WTC11 (cell line): ENCODE results near the gene RIN1. TPM values are rescaled to one million over a fixed set of nuclear protein-coding genes. Genes with fewer than 3 reads are reported as not detected.

Experiments used
- ATAC-seq: fragments of 200-7000 bp; cut with Tn5 transposase; 2 replicates; pipeline ENCODE4 v1.10.0; 2021; ENCODE audit warnings: mild to moderate bottlenecking, moderate library complexity
- CTCF ChIA-PET: fragments of 300-600 bp; sonication (Branson Sonifier 250); formaldehyde crosslinking; loops from one replicate; lab custom pipeline; 2021; ENCODE audit warnings: antibody characterized with exemption; lab: Charles Lee
- POLR2A ChIA-PET: fragments of 350-600 bp; sonication (Branson Sonifier 250); formaldehyde crosslinking; loops from one replicate; lab custom pipeline; 2021; ENCODE audit warnings: antibody characterized with exemption; lab: Charles Lee
- DNase-seq: peaks from one replicate; pipeline ENCODE4 v3.0.0; 2021; ENCODE audit warnings: low spot score
- H3K27ac Mint-ChIP-seq: 2 replicates; pipeline ENCODE4 v1.8.0; 2021; ENCODE audit warnings: mixed read lengths
- H3K27me3 Mint-ChIP-seq: 2 replicates; pipeline ENCODE4 v1.8.0; 2021; ENCODE audit warnings: low read depth, mild to moderate bottlenecking, moderate library complexity, mixed read lengths
- H3K36me3 Mint-ChIP-seq: 2 replicates; pipeline ENCODE4 v1.8.0; 2021; ENCODE audit warnings: mixed read lengths
- H3K4me1 Mint-ChIP-seq: 2 replicates; pipeline ENCODE4 v1.8.0; 2022; ENCODE audit warnings: mixed read lengths
- H3K4me3 Mint-ChIP-seq: 2 replicates; pipeline ENCODE4 v1.8.0; 2021; ENCODE audit warnings: mild to moderate bottlenecking, moderate library complexity, mixed read lengths
- H3K9me3 Mint-ChIP-seq: 2 replicates; pipeline ENCODE4 v1.8.0; 2021; ENCODE audit warnings: mixed read lengths
- ATF3 ChIP-seq: sonication (generic); formaldehyde crosslinking; conservative IDR thresholded peaks from 2 replicates; pipeline ENCODE4 v1.8.1; 2022; ENCODE audit warnings: mild to moderate bottlenecking, missing genetic modification reagents
- CREB1 ChIP-seq: sonication (generic); formaldehyde crosslinking; IDR thresholded peaks from 2 replicates; pipeline ENCODE4 v1.8.0; 2023; ENCODE audit warnings: mild to moderate bottlenecking, missing genetic modification reagents
- FOXJ3 ChIP-seq: sonication (generic); formaldehyde crosslinking; IDR thresholded peaks from 2 replicates; pipeline ENCODE4 v1.9.0; 2021; ENCODE audit warnings: missing genetic modification reagents, mild to moderate bottlenecking, borderline replicate concordance
- GABPB1 ChIP-seq: sonication (generic); formaldehyde crosslinking; IDR thresholded peaks from 2 replicates; pipeline ENCODE4 v1.8.1; 2023; ENCODE audit warnings: mild to moderate bottlenecking, missing genetic modification reagents
- GTF2I ChIP-seq: fragments of 250-450 bp; sonication (Bioruptor Pico); conservative IDR thresholded peaks from 2 replicates; pipeline ENCODE4 v1.4.0; 2021; ENCODE audit warnings: mild to moderate bottlenecking
- HMGXB4 ChIP-seq: sonication (generic); formaldehyde crosslinking; IDR thresholded peaks from 2 replicates; pipeline ENCODE4 v1.8.1; 2023; ENCODE audit warnings: mild to moderate bottlenecking, moderate library complexity, missing genetic modification reagents
- IRF1 ChIP-seq: sonication (generic); formaldehyde crosslinking; IDR thresholded peaks from 2 replicates; pipeline ENCODE4 v1.8.0; 2023; ENCODE audit warnings: missing genetic modification reagents
- IRF2 ChIP-seq: sonication (generic); formaldehyde crosslinking; IDR thresholded peaks from 2 replicates; pipeline ENCODE4 v1.8.0; 2022; ENCODE audit warnings: low read depth, missing genetic modification reagents, borderline replicate concordance
- MAX ChIP-seq: sonication (generic); formaldehyde crosslinking; IDR thresholded peaks from 2 replicates; pipeline ENCODE4 v1.8.0; 2022; ENCODE audit warnings: mild to moderate bottlenecking, missing genetic modification reagents
- MLX ChIP-seq: sonication (generic); formaldehyde crosslinking; IDR thresholded peaks from 2 replicates; pipeline ENCODE4 v1.8.1; 2023; ENCODE audit warnings: mild to moderate bottlenecking, missing genetic modification reagents, moderate library complexity
- NFATC4 ChIP-seq: fragments of 250-450 bp; sonication (Bioruptor Pico); IDR thresholded peaks from 2 replicates; pipeline ENCODE4 v1.9.0; 2021; ENCODE audit warnings: mild to moderate bottlenecking
- NFE2L1 ChIP-seq: sonication (generic); formaldehyde crosslinking; IDR thresholded peaks from 2 replicates; pipeline ENCODE4 v1.8.1; 2023; ENCODE audit warnings: missing genetic modification reagents
- RORB ChIP-seq: fragments of 250-450 bp; sonication (Bioruptor Pico); IDR thresholded peaks from 2 replicates; pipeline ENCODE4 v1.9.0; 2021; ENCODE audit warnings: mild to moderate bottlenecking
- SP1 ChIP-seq: sonication (generic); formaldehyde crosslinking; conservative IDR thresholded peaks from 2 replicates; pipeline ENCODE4 v1.8.1; 2022; ENCODE audit warnings: missing genetic modification reagents
- TCF7 ChIP-seq: sonication (generic); formaldehyde crosslinking; IDR thresholded peaks from 2 replicates; pipeline ENCODE4 v1.8.0; 2022; ENCODE audit warnings: mild to moderate bottlenecking, low read depth, missing genetic modification reagents, moderate library complexity
- TP53 ChIP-seq: sonication (generic); formaldehyde crosslinking; IDR thresholded peaks from 2 replicates; pipeline ENCODE4 v1.8.1; 2023; ENCODE audit warnings: mild to moderate bottlenecking, missing genetic modification reagents
- USF1 ChIP-seq: sonication (generic); formaldehyde crosslinking; IDR thresholded peaks from 2 replicates; pipeline ENCODE4 v1.8.0; 2022; ENCODE audit warnings: mild to moderate bottlenecking, missing genetic modification reagents
- ZNF219 ChIP-seq: sonication (generic); formaldehyde crosslinking; IDR thresholded peaks from 2 replicates; pipeline ENCODE4 v1.8.0; 2023; ENCODE audit warnings: missing genetic modification reagents, mild to moderate bottlenecking, borderline replicate concordance
- ZNF263 ChIP-seq: sonication (generic); formaldehyde crosslinking; IDR thresholded peaks from 2 replicates; pipeline ENCODE4 v1.8.1; 2022; ENCODE audit warnings: low read depth, mild to moderate bottlenecking, moderate library complexity, missing genetic modification reagents
- ZNF281 ChIP-seq: sonication (generic); formaldehyde crosslinking; IDR thresholded peaks from 2 replicates; pipeline ENCODE4 v1.8.0; 2023; ENCODE audit warnings: mild to moderate bottlenecking, missing genetic modification reagents
- ZNF416 ChIP-seq: fragments of 250-450 bp; sonication (Bioruptor Pico); IDR thresholded peaks from 2 replicates; pipeline ENCODE4 v1.9.0; 2021; ENCODE audit warnings: mild to moderate bottlenecking, inconsistent platforms
- ZNF671 ChIP-seq: fragments of 250-450 bp; sonication (Bioruptor Pico); IDR thresholded peaks from 2 replicates; pipeline ENCODE4 v1.8.0; 2021; ENCODE audit warnings: mild to moderate bottlenecking
- total RNA-seq: library from RNA; stranded (reverse); gene quantifications from 3 replicates; pipeline ENCODE4 v1.2.3, GENCODE V29; 2021

The RIN1 gene
- total RNA-seq, 1 experiment from 2014 or later = 5.0 TPM

GRCh38 chr11:66317723-66318599 lies 18.3 kb downstream of the RIN1 start:
- ChIA-PET CTCF (interaction anchor here (0.9 to 3.4 kb wide), 12 partner anchors 9 to 738 kb away, joined by 3 to 31 read pairs (median 7); partner anchors contain the start of genes RAB1B, RIN1 and YIF1A), POLR2A (interaction anchor here (0.6 to 1.4 kb wide), 6 partner anchors 9 to 162 kb away, joined by 3 to 8 read pairs (median 4); partner anchors contain the start of genes DPP3 and YIF1A)
- Mint-ChIP-seq H3K4me3 (peak overlapping the region; percentile 57), H3K36me3 (peaks cover 20% of the 10 kb centered on the region), H3K27ac (peak overlapping the region; percentile 96; the same call in 1 of the 2 replicates), H3K27me3 (peaks cover 22% of the 10 kb centered on the region), H3K9me3 (peaks cover 20% of the 10 kb centered on the region), H3K4me1 (peaks cover 26% of the 10 kb centered on the region)
- DNase-seq (peak; percentile 46), ATAC-seq (peak; percentile 8)
- TF ChIP-seq GTF2I (CRISPR knock-in tag) (no peak), GABPB1 (CRISPR knock-in tag) (peak; percentile 87), CREB1 (no peak), HMGXB4 (CRISPR knock-in tag) (no peak), USF1 (peak; percentile 22; the same call in 1 of the 2 replicates), NFATC4 (CRISPR knock-in tag) (no peak), TP53 (CRISPR knock-in tag) (no peak), ZNF263 (CRISPR knock-in tag) (no peak), ZNF281 (CRISPR knock-in tag) (no peak), FOXJ3 (no peak), RORB (CRISPR knock-in tag) (no peak), MAX (peak; percentile 67; the same call in 1 of the 2 replicates), SP1 (CRISPR knock-in tag) (no peak)

GRCh38 chr11:66317322-66317722 lies 18.9 kb downstream of the RIN1 start:
- DNase-seq = no peak
- CTCF ChIA-PET = interaction anchor here (0.6 to 3.4 kb wide), 18 partner anchors 10 to 738 kb away, joined by 3 to 31 read pairs (median 5); partner anchors contain the start of genes B4GAT1, MRPL11, RAB1B and RIN1
- peaks cover 22% of the 10 kb centered on the region for H3K27me3 Mint-ChIP-seq
- ATAC-seq = no peak
- peak overlapping the region; percentile 57 for H3K4me3 Mint-ChIP-seq
- peak overlapping the region; percentile 96 for H3K27ac Mint-ChIP-seq
- H3K9me3 Mint-ChIP-seq = peaks cover 20% of the 10 kb centered on the region
- POLR2A ChIA-PET = interaction anchor here (0.6 to 1.4 kb wide), 9 partner anchors 9 to 343 kb away, joined by 3 to 13 read pairs (median 4); partner anchors contain the start of genes SLC29A2 and YIF1A
- peaks cover 20% of the 10 kb centered on the region for H3K36me3 Mint-ChIP-seq
- peaks cover 26% of the 10 kb centered on the region for H3K4me1 Mint-ChIP-seq
- TF ChIP-seq TCF7 (CRISPR knock-in tag) = no peak
- no peak for TF ChIP-seq TP53 (CRISPR knock-in tag)
- TF ChIP-seq NFE2L1 (CRISPR knock-in tag) = no peak
- TF ChIP-seq IRF1 (CRISPR knock-in tag) = no peak
- TF ChIP-seq ZNF416 (CRISPR knock-in tag) = no peak
- TF ChIP-seq ZNF219 (CRISPR knock-in tag) = no peak
- TF ChIP-seq MLX (CRISPR knock-in tag) = no peak
- TF ChIP-seq ATF3 (CRISPR knock-in tag) = no peak
- TF ChIP-seq IRF2 = no peak
- no peak for TF ChIP-seq CREB1
- no peak for TF ChIP-seq ZNF281 (CRISPR knock-in tag)
- TF ChIP-seq ZNF671 (CRISPR knock-in tag) = no peak
- no peak for TF ChIP-seq RORB (CRISPR knock-in tag)
